ENCODE data around the gene MRPL2. TPM values are rescaled to one million over a fixed set of nuclear protein-coding genes. Genes with fewer than 3 reads are reported as not detected.
A peak's percentile ranks its signal among the peaks of the same experiment; 100 is the strongest.

Gene MRPL2
- total RNA-seq, 2 donors from 2014 or later, result 13.5 to 15.2 TPM

- H3K36me3 ChIP-seq (replicated peaks in 1 of 2; ENCODE audit: insufficient read depth in 1 of 2, low read depth in 2 of 2), result peaks cover under 1 to 5% of the 10 kb centered on the region in 2 donors
Observed at GRCh38 chr6:43054206-43054943, 4.9 kb downstream of the MRPL2 start.

DNA sequence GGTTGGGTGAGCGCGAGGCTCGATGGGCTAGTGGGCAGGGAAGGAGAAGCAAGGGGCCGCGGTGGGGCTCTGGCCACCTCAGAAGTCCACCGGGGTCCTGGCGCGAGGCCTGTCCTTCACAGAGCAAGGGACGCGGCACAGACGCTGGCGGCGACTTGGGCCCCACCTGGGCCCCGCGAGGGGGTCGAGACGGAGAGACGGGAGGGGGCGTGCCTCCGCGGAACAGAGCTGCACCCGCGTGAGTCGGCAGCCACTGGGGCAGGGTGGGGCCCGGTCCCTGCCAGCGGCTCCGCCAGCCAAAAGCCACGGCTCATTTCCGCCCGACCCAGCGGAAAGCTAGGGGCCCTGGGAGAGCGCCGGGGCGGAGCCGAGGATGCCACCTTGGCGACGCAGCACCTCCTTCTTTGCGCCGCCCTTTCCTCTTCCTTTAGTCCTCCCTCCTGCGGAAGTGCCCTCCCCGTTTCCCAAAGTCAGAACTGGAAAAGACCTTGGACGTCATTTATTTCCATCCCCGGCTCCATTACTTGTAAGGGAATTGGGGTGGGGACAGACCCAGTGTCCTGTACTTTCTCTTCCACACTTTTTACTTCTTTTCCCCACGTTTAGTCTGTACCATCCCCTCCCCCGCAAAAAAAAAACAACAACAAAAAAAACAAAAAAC is 5.6 kb downstream of the MRPL2 start, which contains the start of gene CUL7:
CUL7 (minus strand) TSS at position 307 of the 661 bp plus-strand sequence. CDS start 1,063 bp downstream, outside the sequence.
- Histone ChIP-seq H3K27me3 (no peaks in the 10 kb centered on the region), H3K27ac (peak within 1 kb of the TSS; percentile 83 to 92 (median 87)), H3K9me3 (no peaks in the 10 kb centered on the region), H3K4me3 (peak within 1 kb of the TSS; percentile 69 to 73), H3K36me3 (replicated peaks in 1 of 2; ENCODE audit: insufficient read depth in 1 of 2, low read depth in 2 of 2) (peaks cover 5 to 10% of the 10 kb centered on the region in 2 donors), H3K4me1 (peaks cover 42% of the 10 kb centered on the region)
- TF ChIP-seq, protein P1, sequence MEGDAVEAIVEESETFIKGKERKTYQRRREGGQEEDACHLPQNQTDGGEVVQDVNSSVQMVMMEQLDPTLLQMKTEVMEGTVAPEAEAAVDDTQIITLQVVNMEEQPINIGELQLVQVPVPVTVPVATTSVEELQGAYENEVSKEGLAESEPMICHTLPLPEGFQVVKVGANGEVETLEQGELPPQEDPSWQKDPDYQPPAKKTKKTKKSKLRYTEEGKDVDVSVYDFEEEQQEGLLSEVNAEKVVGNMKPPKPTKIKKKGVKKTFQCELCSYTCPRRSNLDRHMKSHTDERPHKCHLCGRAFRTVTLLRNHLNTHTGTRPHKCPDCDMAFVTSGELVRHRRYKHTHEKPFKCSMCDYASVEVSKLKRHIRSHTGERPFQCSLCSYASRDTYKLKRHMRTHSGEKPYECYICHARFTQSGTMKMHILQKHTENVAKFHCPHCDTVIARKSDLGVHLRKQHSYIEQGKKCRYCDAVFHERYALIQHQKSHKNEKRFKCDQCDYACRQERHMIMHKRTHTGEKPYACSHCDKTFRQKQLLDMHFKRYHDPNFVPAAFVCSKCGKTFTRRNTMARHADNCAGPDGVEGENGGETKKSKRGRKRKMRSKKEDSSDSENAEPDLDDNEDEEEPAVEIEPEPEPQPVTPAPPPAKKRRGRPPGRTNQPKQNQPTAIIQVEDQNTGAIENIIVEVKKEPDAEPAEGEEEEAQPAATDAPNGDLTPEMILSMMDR (IDR thresholded peaks at IDR 0.05), result peak in 1 of 7 experiments; percentile 9
- peak; percentile 81 to 93 (median 91) for TF ChIP-seq POLR2A (IDR thresholded peaks at IDR 0.05)
- 1 to 4% methylated on average over 11 to 45 of the region's 45 CpGs for WGBS, 2 donors
- intact Hi-C loops (cut with DNase I), result no loop called here
- DNase-seq (peak; percentile 93 to 96 (median 95)), ATAC-seq (peak; percentile 96)

More at GRCh38 chr6:43054206-43054943, 4.9 kb downstream of the MRPL2 start:
- peak overlapping the region; percentile 83 to 92 (median 87) for H3K27ac ChIP-seq
- no peaks in the 10 kb centered on the region for H3K9me3 ChIP-seq
- DNase-seq, result peak in 1 of 4 donors; percentile 34
- peaks cover 43% of the 10 kb centered on the region for H3K4me1 ChIP-seq
- H3K27me3 ChIP-seq, result no peaks in the 10 kb centered on the region
- no peak for ATAC-seq
- 66 to 71% methylated on average over 17 of the region's 17 CpGs for WGBS, 2 donors
- TF ChIP-seq POLR2A (IDR thresholded peaks at IDR 0.05), result no peak
- TF ChIP-seq, protein P1 (IDR thresholded peaks at IDR 0.05), result no peak
- intact Hi-C loops (cut with DNase I), result no loop called here
- H3K4me3 ChIP-seq, result no peak overlapping the region

- Histone ChIP-seq H3K27ac (peak overlapping the region; percentile 83 to 92 (median 87)), H3K36me3 (replicated peaks in 1 of 2; ENCODE audit: insufficient read depth in 1 of 2, low read depth in 2 of 2) (peaks cover 9 to 13% of the 10 kb centered on the region in 2 donors), H3K27me3 (no peaks in the 10 kb centered on the region), H3K4me3 (peak overlapping the region; percentile 69 to 73), H3K4me1 (peaks cover 35% of the 10 kb centered on the region), H3K9me3 (no peaks in the 10 kb centered on the region)
- ATAC-seq, result peak; percentile 21
- TF ChIP-seq, protein P1 (IDR thresholded peaks at IDR 0.05), result no peak
- no peak for TF ChIP-seq POLR2A (IDR thresholded peaks at IDR 0.05)
- DNase-seq, result peak; percentile 41 to 56 (median 42)
- intact Hi-C loops (cut with DNase I), result no loop called here
- WGBS, 2 donors, result 7% methylated on average over 22 of the region's 22 CpGs
Observed at GRCh38 chr6:43052842-43053544, 6.2 kb downstream of the MRPL2 start.

DNA sequence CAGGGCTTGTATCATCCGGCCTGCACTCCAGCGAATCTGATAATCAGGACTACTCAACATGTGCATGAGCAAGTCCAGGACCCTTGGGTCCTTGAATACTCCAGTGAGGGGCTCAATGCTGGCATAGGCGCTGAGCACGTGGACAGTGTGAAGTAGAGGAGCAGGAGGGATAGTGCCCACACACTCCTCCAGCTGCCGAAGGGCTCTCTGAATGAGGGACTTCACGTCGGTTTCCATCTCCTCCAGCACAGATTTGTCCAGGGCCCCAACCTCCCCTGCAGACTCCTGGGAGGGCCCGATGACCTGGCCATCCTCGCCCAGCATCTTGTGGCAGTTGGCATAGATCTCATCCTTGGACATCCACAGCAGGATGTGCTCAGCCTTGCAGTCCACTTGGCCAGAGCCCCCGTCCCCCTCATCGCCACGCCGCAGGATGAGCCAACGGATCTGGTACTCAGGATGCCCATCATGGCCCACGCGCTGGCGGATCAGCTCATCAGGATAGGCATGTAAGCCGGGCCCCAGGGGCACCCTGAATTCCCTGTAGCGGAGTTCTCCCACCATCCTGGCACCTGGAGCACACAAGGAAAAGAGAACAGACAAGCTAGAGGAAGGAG is 6.9 kb downstream of the MRPL2 start:
- H3K4me3 ChIP-seq, result peak overlapping the region in 1 of 2 donors; percentile 69
- WGBS, 2 donors, result 79 to 87% methylated on average over 12 to 19 of the region's 19 CpGs
- no peaks in the 10 kb centered on the region for H3K9me3 ChIP-seq
- peaks cover 33% of the 10 kb centered on the region for H3K4me1 ChIP-seq
- H3K36me3 ChIP-seq (replicated peaks in 1 of 2; ENCODE audit: insufficient read depth in 1 of 2, low read depth in 2 of 2), result peaks cover 13% of the 10 kb centered on the region in 2 donors
- ATAC-seq (no peak), DNase-seq (peak in 1 of 4 donors; percentile 17)
- no peak for TF ChIP-seq POLR2A (IDR thresholded peaks at IDR 0.05)
- no peaks in the 10 kb centered on the region for H3K27me3 ChIP-seq
- peak overlapping the region in 3 of 4 donors; percentile 83 to 92 (median 90) for H3K27ac ChIP-seq
- intact Hi-C loops (cut with DNase I), result no loop called here

Measured in body of pancreas (tissue), 4 donors.